GM19351 (cell line): ENCODE results near the gene GADL1.
A peak's percentile ranks its signal among the peaks of the same experiment; 100 is the strongest.

Experiments used
- ATAC-seq: cut with Tn5 transposase; IDR thresholded peaks from one replicate; pipeline ENCODE4 v1.9.1; 2021; ENCODE audit warnings: mild to moderate bottlenecking, moderate library complexity; ENCODE audit not compliant: unreplicated experiment

Gene GADL1

GRCh38 chr3:30698549-30698948 lies 195.9 kb downstream of the GADL1 start:
- no peak for ATAC-seq

- no peak for ATAC-seq
Observed at GRCh38 chr3:30696896-30697295, 197.6 kb downstream of the GADL1 start.

DNA sequence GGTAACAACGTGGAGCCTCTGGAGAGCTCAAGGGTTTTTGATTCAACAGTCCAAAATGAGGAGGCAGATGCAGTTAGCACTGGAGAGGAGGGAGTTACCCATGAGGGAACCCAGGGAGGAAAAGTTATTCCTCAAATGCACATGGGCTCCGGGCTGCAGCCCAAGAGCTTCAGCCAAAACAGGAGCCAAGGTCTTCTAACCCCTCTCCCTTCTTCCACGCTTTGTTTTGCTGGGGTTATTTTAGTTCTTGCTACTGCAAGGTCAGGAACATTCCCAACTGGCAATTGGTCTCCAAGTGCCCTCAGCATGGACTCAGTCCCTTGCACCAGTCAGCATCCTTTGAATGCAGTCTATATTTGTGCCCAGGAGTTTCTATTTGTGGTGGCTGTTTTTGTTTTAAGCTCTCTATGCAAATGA lies 198.1 kb downstream of the GADL1 start:
- no peak for ATAC-seq

- no peak for ATAC-seq
Observed at GRCh38 chr3:30695302-30696061, 199.0 kb downstream of the GADL1 start.

DNA sequence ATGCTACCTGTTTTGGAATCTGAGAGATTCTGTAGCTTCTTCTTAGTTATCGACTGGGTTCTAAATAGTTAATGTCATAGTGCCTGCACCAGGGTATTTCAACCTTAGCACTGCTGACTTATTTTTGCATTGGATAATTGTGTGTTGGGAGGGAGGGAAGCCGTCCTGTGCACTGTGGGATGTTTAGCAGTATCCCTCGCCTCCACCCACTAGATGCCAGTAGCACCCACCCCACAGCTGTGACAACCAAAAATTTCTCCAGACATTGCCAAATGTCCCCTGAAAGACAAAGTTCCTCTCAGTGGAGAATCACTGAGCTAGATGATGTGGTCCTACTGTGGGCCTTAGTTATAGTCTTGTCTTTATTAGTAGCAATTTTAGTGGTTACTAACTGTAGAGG lies 199.8 kb downstream of the GADL1 start:
- no peak for ATAC-seq

DNA sequence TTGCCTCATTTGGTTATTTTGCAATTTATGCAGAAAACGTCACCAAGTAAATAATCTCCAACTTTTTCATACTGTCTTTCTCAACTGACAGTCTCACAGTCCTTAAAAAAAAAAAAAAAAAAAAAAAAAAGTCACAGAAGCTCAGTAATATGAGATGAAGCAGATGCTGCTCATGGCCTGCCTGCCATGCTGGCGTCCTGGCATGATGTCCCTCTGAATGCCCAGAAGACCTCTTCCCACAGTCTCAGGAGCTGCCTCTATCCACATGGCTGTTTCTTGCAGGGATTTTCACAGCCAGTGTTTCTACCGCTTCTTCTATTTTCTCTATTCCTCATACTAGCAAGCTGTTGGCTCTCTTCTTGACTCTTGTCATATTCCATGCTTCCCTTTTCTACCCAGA lies 200.3 kb downstream of the GADL1 start:
- no peak for ATAC-seq

DNA sequence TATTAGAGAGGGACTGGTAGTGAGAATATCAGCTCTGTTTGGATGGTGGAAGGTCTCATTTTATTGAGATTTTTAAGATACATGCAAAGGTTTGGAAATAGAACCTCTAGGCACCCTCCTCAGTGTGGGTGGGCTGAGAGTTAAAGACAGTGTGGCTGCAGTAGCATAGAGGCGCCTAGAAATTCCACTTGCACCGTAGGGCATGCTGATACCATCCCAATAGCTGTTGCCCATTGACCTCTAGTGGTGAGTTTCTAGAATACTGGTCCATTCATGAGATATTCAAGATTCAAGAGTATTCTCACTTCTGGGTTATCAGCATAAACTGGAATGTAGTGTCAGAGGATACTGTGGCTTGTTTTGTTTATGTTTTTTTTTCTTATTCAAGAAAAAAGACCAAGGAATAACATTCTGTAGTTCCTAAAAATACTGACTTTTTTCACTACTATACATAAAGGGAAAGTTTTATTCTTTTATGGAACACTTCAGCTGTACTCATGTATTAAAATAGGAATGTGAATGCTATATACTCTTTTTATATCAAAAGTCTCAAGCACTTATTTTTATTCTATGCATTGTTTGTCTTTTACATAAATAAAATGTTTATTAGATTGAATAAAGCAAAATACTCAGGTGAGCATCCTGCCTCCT lies 200.9 kb downstream of the GADL1 start:
- peak; percentile 93 for ATAC-seq

GRCh38 chr3:30692498-30693130 lies 201.8 kb downstream of the GADL1 start:
- no peak for ATAC-seq

GRCh38 chr3:30691944-30692343 lies 202.5 kb downstream of the GADL1 start:
- ATAC-seq = no peak

GRCh38 chr3:30691249-30691880 lies 203.1 kb downstream of the GADL1 start:
- ATAC-seq = no peak

DNA sequence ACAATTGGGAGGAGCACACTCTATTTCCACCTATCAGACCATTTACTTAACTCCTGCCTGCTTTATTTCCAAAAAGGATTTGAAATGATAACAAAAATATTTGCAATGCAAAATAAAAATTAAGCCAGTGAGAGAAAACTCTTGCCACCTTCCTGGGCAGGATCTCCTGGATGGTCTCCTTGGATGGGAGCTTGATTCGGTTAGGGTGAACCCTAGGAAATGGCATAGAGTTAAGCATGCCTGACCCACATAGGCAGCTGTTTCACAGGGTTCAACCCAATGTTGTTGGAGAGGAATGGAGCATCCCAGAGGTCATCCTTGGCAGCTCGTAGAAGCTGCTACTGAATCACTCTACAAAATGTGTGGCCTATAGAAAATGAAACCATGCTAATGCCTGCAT lies 204.3 kb downstream of the GADL1 start:
- ATAC-seq = no peak

DNA sequence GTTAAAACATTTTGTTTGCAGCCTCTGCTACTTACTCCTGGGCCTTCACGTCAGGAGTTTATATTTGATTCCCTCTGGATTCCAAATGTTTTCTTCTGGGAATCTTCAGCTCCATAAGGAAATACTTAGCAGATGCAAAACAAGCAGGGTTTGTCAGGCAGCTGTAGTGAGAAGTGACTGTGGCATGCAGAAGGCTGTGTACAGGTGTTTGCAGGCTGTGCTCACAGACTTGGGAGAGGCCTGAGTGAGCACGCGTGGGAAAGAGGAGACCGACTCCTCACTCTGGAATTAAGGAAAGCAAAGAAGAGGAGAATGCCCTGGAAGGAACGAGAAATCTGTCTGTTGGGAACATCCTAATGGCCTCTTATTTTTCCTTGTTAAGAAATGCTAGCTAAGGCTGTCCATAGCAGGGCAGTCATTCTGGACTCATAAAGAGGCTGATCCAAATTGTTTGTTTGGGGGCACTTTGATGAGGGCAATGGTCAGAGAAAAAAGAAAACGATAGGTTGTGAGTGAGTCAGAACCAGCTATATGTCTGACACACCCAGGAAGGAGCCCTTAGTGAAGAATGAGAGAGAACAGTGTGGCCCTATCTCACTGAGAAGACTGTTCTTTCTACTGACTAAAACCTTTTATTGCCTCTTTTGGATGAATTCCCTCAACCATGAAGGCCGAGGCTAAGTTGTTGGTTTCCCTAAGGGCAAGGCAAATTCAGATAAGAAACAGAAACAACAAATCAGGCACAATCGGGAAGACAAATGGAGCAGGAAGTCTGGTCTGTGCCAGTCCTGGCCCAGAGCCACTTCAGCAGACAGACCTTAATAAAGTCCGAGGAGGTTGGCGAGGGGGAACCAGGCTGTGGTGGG lies 205.5 kb downstream of the GADL1 start:
- no peak for ATAC-seq

DNA sequence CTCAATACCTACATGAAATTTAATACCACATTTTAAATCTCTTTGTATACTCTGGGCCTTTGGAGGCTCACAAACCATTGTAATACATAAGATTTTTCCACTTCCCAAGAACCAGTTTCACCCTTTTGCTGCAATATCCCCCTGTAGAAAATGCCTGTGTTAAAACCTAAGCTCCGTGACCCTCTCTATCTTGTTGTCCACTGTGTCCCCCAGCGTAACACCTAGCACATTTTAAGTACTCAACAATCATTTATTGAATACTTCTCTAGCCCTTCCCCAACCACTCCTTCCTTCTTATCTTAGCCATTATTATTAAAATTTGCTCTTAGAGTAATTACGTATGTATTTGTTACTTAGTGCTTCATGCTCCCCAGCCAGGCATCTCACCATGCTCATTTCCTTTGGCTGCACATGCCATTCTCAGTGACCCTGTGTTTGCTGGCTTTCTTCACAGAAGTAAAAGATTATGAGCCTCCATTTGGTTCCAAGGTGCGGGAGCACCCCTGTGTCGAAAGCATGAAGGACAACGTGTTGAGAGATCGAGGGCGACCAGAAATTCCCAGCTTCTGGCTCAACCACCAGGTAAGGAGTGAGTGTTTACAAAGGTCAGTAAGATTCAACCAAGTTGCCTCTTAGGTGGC lies 206.4 kb downstream of the GADL1 start:
- ATAC-seq = no peak

DNA sequence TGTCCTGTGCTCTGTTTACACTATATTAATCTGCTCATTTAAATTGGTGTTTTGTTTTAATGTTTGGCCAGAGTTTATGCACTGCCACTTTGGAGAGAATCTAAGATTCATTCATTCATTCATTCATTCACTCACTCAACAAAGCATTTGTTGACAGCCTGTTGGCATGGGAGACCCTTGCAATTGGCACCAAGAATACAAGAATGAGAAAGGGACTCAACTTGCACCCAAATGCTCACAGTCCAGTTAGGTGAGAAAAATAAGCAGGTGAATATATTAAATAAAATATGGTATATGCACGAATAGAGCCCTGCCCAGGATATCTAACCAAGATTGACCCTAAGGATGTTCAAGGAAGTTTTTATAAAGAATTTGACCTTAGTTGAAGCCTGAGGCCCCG lies 207.7 kb downstream of the GADL1 start:
- ATAC-seq = no peak

GRCh38 chr3:30686176-30686575 lies 208.3 kb downstream of the GADL1 start:
- no peak for ATAC-seq

DNA sequence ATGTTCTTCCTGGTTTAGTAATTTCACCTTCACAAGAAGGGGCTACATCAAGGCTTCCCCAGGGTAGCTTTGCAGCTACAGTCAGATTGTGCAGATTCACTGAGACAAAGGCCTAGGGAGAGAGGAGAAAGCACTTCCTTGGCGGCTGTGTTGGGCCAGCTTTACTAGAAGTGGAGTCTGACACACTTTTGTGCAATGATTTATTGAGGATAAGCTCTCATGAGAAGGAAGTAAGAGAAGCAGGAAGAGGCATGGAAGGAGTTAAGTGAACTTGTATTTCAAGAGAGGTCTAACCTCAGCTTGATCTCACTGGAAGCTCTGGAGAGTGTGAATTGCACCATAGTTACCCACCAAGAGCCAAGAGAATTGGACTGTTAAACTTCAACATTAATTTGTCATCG lies 209.2 kb downstream of the GADL1 start:
- no peak for ATAC-seq

- ATAC-seq = no peak
Observed at GRCh38 chr3:30684356-30684755, 210.1 kb downstream of the GADL1 start.

- no peak for ATAC-seq
Observed at GRCh38 chr3:30683769-30684168, 210.7 kb downstream of the GADL1 start.

- ATAC-seq = no peak
Observed at GRCh38 chr3:30682434-30683155, 211.9 kb downstream of the GADL1 start.
